HepG2 (cell line): Measurements from ENCODE around the gene ZNRF3. TPM values are rescaled to one million over a fixed set of nuclear protein-coding genes. Genes with fewer than 3 reads are reported as not detected.
A peak's percentile ranks its signal among the peaks of the same experiment; 100 is the strongest.

Experiments
- ATF1 ChIP-seq: IDR thresholded peaks from 2 replicates; pipeline ENCODE4 v1.6.1; 2016; ENCODE audit warnings: mild to moderate bottlenecking, control low read depth
- ERF ChIP-seq: IDR thresholded peaks from 2 replicates; pipeline ENCODE4 v1.6.1; 2018; ENCODE audit warnings: missing biosample characterization, missing genetic modification reagents
- ETS1 ChIP-seq: sonication (generic); formaldehyde crosslinking; IDR thresholded peaks from 2 replicates; pipeline ENCODE4 v1.4.0; 2020; ENCODE audit warnings: missing genetic modification reagents
- ETV6 ChIP-seq: sonication (generic); formaldehyde crosslinking; conservative IDR thresholded peaks from 2 replicates; pipeline ENCODE4 v1.4.0; 2020; ENCODE audit warnings: missing genetic modification reagents
- KLF13 ChIP-seq: sonication (generic); formaldehyde crosslinking; IDR thresholded peaks from 2 replicates; pipeline ENCODE4 v1.4.0; 2020; ENCODE audit warnings: mild to moderate bottlenecking, missing genetic modification reagents
- KLF16 ChIP-seq, 2 experiments: sonication (generic) in 1 of 2; formaldehyde crosslinking in 1 of 2; IDR thresholded peaks; 2 replicates each; pipeline versions ENCODE4 v1.6.1 to v1.8.0; 2016 to 2023; ENCODE audit warnings: missing genetic modification reagents in 2 of 2, missing compliant biosample characterization in 1 of 2
- MYC ChIP-seq: sonication (generic); formaldehyde crosslinking; IDR thresholded peaks from 2 replicates; pipeline ENCODE4 v1.9.0; 2021; ENCODE audit warnings: missing genetic modification reagents, borderline replicate concordance
- NFKBIZ ChIP-seq: IDR thresholded peaks from 2 replicates; pipeline ENCODE4 v1.6.1; 2018; ENCODE audit warnings: missing genetic modification reagents, missing compliant biosample characterization
- PCBP2 ChIP-seq: fragments of 200-400 bp; formaldehyde crosslinking; optimal IDR thresholded peaks from 2 replicates; pipeline ENCODE3; 2018; ENCODE audit warnings: low read length, low read depth; ENCODE audit not compliant: poor library complexity, severe bottlenecking
- RBAK ChIP-seq: sonication (generic); formaldehyde crosslinking; IDR thresholded peaks from 2 replicates; pipeline ENCODE4 v1.5.1; 2020; ENCODE audit warnings: mild to moderate bottlenecking, missing genetic modification reagents
- SAFB2 ChIP-seq: sonication (generic); formaldehyde crosslinking; IDR thresholded peaks from 2 replicates; pipeline ENCODE4 v1.5.1; 2020; ENCODE audit warnings: missing genetic modification reagents, low read depth, mild to moderate bottlenecking, borderline replicate concordance
- ZFYVE20 ChIP-seq: sonication (generic); formaldehyde crosslinking; IDR thresholded peaks from 2 replicates; pipeline ENCODE4 v1.8.0; 2023; ENCODE audit warnings: low read depth, mild to moderate bottlenecking, moderate library complexity, missing genetic modification reagents, borderline replicate concordance
- ZKSCAN5 ChIP-seq: sonication (generic); formaldehyde crosslinking; IDR thresholded peaks from 2 replicates; pipeline ENCODE4 v1.5.1; 2020; ENCODE audit warnings: mild to moderate bottlenecking, missing genetic modification reagents
- ZKSCAN8 ChIP-seq: IDR thresholded peaks from 2 replicates; pipeline ENCODE4 v1.6.1; 2016; ENCODE audit warnings: borderline replicate concordance, missing genetic modification reagents, missing compliant biosample characterization
- ZNF143 ChIP-seq: sonication (generic); formaldehyde crosslinking; IDR thresholded peaks from 2 replicates; pipeline ENCODE4 v1.4.0; 2020; ENCODE audit warnings: missing genetic modification reagents
- ZNF225 ChIP-seq: sonication (generic); formaldehyde crosslinking; IDR thresholded peaks from 2 replicates; pipeline ENCODE4 v1.4.0; 2020; ENCODE audit warnings: mild to moderate bottlenecking, missing genetic modification reagents
- ZNF280B ChIP-seq: sonication (generic); formaldehyde crosslinking; IDR thresholded peaks from 2 replicates; pipeline ENCODE4 v1.5.0; 2020; ENCODE audit warnings: missing genetic modification reagents, mild to moderate bottlenecking, borderline replicate concordance
- ZNF30 ChIP-seq: sonication (generic); formaldehyde crosslinking; IDR thresholded peaks from 2 replicates; pipeline ENCODE4 v1.5.0; 2020; ENCODE audit warnings: mild to moderate bottlenecking, missing genetic modification reagents
- ZNF713 ChIP-seq: sonication (generic); formaldehyde crosslinking; IDR thresholded peaks from 2 replicates; pipeline ENCODE4 v1.4.0; 2020; ENCODE audit warnings: mild to moderate bottlenecking, missing genetic modification reagents
- ZNF839 ChIP-seq: sonication (generic); formaldehyde crosslinking; IDR thresholded peaks from 2 replicates; pipeline ENCODE4 v1.4.0; 2020; ENCODE audit warnings: missing genetic modification reagents, mild to moderate bottlenecking, borderline replicate concordance
- polyA plus RNA-seq, 8 experiments: library from polyadenylated mRNA; depleted of rRNA in 3 of 8; stranded (reverse) in 7 of 8; unstranded in 1 of 8; fragments of >200 nt; fragmentation: Illumina TruSeq in 4 of 8; extraction: Trizol in 4 of 8; gene quantifications; 2 replicates each; pipeline versions ENCODE4 v1.2.1 to v1.2.3, GENCODE V29; 2011 to 2016; ENCODE audit warnings: low read depth in 4 of 8, missing spikeins in 1 of 8, mixed read lengths in 1 of 8; ENCODE audit not compliant: insufficient read depth in 1 of 8
- total RNA-seq, 5 experiments: library from RNA; depleted of rRNA; stranded (reverse); fragments of >200 nt; fragmentation: Illumina TruSeq; extraction: Trizol; gene quantifications; 2 replicates each; pipeline ENCODE4 v1.2.3, GENCODE V29; 2016; ENCODE audit warnings: low read depth in 1 of 5
- TF ChIP-seq, protein P1 (sequence below): sonication (generic); formaldehyde crosslinking; IDR thresholded peaks from 2 replicates; pipeline ENCODE4 v1.5.1; 2020; ENCODE audit warnings: missing genetic modification reagents, mild to moderate bottlenecking, borderline replicate concordance
- TF ChIP-seq, protein P2 (sequence below): sonication (generic); formaldehyde crosslinking; IDR thresholded peaks from 2 replicates; pipeline ENCODE4 v1.5.0; 2020; ENCODE audit warnings: missing genetic modification reagents

ZNRF3 gene
- total and polyA plus RNA-seq, 2 of the 13 experiments (the other 11 are each of a cell fraction or from before 2014, with no cell fraction given), result 20.3 to 36.7 TPM

GRCh38 chr22:29031227-29032011 lies 148.0 kb downstream of the ZNRF3 start (continued):
- TF ChIP-seq ETS1 (no peak), KLF16 (CRISPR knock-in tag; IDR thresholded peaks at IDR 0.05) (peak in 1 of 2 experiments; percentile 35; a peak in 1 of 4 replicates), PCBP2 (no peak), ZKSCAN5 (CRISPR knock-in tag) (no peak), ZKSCAN8 (no peak), MYC (CRISPR knock-in tag) (no peak), ATF1 (CRISPR knock-in tag) (no peak), ZNF713 (CRISPR knock-in tag) (0 out of 2 replicates have a peak, but pooled peaks have one; percentile 36), ZNF225 (no peak), ZNF30 (CRISPR knock-in tag) (no peak), KLF13 (no peak), ERF (CRISPR knock-in tag) (no peak; the same call in 1 of the 2 replicates), SAFB2 (CRISPR knock-in tag) (no peak), ZNF280B (CRISPR knock-in tag) (no peak), ZNF839 (CRISPR knock-in tag) (no peak), NFKBIZ (no peak), ZNF143 (no peak), RBAK (CRISPR knock-in tag) (no peak), ZFYVE20 (CRISPR knock-in tag) (no peak), ETV6 (no peak)
- TF ChIP-seq, protein P1, sequence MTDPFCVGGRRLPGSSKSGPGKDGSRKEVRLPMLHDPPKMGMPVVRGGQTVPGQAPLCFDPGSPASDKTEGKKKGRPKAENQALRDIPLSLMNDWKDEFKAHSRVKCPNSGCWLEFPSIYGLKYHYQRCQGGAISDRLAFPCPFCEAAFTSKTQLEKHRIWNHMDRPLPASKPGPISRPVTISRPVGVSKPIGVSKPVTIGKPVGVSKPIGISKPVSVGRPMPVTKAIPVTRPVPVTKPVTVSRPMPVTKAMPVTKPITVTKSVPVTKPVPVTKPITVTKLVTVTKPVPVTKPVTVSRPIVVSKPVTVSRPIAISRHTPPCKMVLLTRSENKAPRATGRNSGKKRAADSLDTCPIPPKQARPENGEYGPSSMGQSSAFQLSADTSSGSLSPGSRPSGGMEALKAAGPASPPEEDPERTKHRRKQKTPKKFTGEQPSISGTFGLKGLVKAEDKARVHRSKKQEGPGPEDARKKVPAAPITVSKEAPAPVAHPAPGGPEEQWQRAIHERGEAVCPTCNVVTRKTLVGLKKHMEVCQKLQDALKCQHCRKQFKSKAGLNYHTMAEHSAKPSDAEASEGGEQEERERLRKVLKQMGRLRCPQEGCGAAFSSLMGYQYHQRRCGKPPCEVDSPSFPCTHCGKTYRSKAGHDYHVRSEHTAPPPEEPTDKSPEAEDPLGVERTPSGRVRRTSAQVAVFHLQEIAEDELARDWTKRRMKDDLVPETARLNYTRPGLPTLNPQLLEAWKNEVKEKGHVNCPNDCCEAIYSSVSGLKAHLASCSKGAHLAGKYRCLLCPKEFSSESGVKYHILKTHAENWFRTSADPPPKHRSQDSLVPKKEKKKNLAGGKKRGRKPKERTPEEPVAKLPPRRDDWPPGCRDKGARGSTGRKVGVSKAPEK (CRISPR knock-in tag), result no peak
- TF ChIP-seq, protein P2, sequence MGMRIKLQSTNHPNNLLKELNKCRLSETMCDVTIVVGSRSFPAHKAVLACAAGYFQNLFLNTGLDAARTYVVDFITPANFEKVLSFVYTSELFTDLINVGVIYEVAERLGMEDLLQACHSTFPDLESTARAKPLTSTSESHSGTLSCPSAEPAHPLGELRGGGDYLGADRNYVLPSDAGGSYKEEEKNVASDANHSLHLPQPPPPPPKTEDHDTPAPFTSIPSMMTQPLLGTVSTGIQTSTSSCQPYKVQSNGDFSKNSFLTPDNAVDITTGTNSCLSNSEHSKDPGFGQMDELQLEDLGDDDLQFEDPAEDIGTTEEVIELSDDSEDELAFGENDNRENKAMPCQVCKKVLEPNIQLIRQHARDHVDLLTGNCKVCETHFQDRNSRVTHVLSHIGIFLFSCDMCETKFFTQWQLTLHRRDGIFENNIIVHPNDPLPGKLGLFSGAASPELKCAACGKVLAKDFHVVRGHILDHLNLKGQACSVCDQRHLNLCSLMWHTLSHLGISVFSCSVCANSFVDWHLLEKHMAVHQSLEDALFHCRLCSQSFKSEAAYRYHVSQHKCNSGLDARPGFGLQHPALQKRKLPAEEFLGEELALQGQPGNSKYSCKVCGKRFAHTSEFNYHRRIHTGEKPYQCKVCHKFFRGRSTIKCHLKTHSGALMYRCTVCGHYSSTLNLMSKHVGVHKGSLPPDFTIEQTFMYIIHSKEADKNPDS (CRISPR knock-in tag), result no peak
